GM12878 (cell line): ENCODE results near the gene CFAP44. TPM values are rescaled to one million over a fixed set of nuclear protein-coding genes. Genes with fewer than 3 reads are reported as not detected.

Source experiments
- ATAC-seq: fragments of 200-7000 bp; cut with Tn5 transposase; 3 replicates; pipeline ENCODE4 v1.9.1; 2020; ENCODE audit warnings: mild to moderate bottlenecking, moderate library complexity
- BruUV-seq: library from RNA; stranded (reverse); fragments of 400-500 nt; replicated peaks from 2 replicates; lab custom pipeline; 2021; lab: Mats Ljungman, UMichigan
- CTCF ChIA-PET: fragments of 300-600 bp; sonication (Branson Sonifier 250); formaldehyde crosslinking; extraction: SDS; loops from one replicate; lab custom pipeline; 2021; ENCODE audit warnings: inconsistent platforms; lab: Yijun Ruan, JAX
- POLR2A ChIA-PET: fragments of 350-600 bp; formaldehyde crosslinking; extraction: SDS; loops from one replicate; lab custom pipeline; 2021; ENCODE audit warnings: inconsistent platforms; lab: Charles Lee
- RAD21 ChIA-PET: fragments of 300-600 bp; sonication (Branson Sonifier 250); formaldehyde crosslinking; loops from one replicate; lab custom pipeline; 2023; ENCODE audit warnings: antibody characterized with exemption; ENCODE audit not compliant: unreplicated experiment; lab: Charles Lee
- SMC1A ChIA-PET: fragments of 300-600 bp; sonication (Branson Sonifier 250); formaldehyde crosslinking; loops from one replicate; lab custom pipeline; 2023; ENCODE audit not compliant: unreplicated experiment, uncharacterized antibody; lab: Charles Lee
- DNase-seq: peaks from one replicate; pipeline ENCODE4 v3.0.0-alpha.2; 2011; ENCODE audit warnings: low read depth, low spot score
- FAIRE-seq: peaks from 3 replicates; lab custom pipeline; 2011; peaks lifted over from hg19 to GRCh38; lab: Jason Lieb, UNC
- H2AFZ ChIP-seq: 2 replicates; pipeline ENCODE4 v1.6.0; 2011; ENCODE audit warnings: low read depth, low read length, control low read depth; ENCODE audit not compliant: control insufficient read depth
- H3K27ac ChIP-seq: 2 replicates; pipeline ENCODE4 v1.5.1; 2011; ENCODE audit warnings: control low read depth; ENCODE audit not compliant: control insufficient read depth, insufficient read depth
- H3K27me3 ChIP-seq, 2 experiments: replicated peaks in 1 of 2; 2 replicates each; pipeline versions ENCODE4 v1.6.0 to v1.6.1; 2011; ENCODE audit warnings: low read length in 1 of 2; ENCODE audit not compliant: control insufficient read depth in 2 of 2, insufficient read depth in 2 of 2
- H3K36me3 ChIP-seq, 2 experiments: 2 replicates each; pipeline ENCODE4 v1.5.1; 2011; ENCODE audit warnings: low read length in 1 of 2; ENCODE audit not compliant: control insufficient read depth in 2 of 2, insufficient read depth in 2 of 2
- H3K4me1 ChIP-seq: 2 replicates; pipeline ENCODE4 v1.6.1; 2011; ENCODE audit warnings: mild to moderate bottlenecking, low read length, moderate library complexity, mixed read lengths; ENCODE audit not compliant: control insufficient read depth, insufficient read depth
- H3K4me2 ChIP-seq: 2 replicates; pipeline ENCODE4 v1.6.0; 2011; ENCODE audit warnings: control low read depth; ENCODE audit not compliant: control insufficient read depth, insufficient read depth
- H3K4me3 ChIP-seq: fragments of 200-600 bp; sonication (generic); 2 replicates; pipeline ENCODE4 v1.5.1; 2016
- H3K79me2 ChIP-seq: 2 replicates; pipeline ENCODE4 v1.6.0; 2011; ENCODE audit warnings: low read length; ENCODE audit not compliant: control insufficient read depth, insufficient read depth
- H3K9ac ChIP-seq: 2 replicates; pipeline ENCODE4 v1.8.0; 2011; ENCODE audit warnings: low read length, control low read depth, mixed read lengths; ENCODE audit not compliant: control insufficient read depth, insufficient read depth
- H3K9me3 ChIP-seq: replicated peaks from 3 replicates; pipeline ENCODE4 v1.5.1; 2011; ENCODE audit warnings: mild to moderate bottlenecking, low read length; ENCODE audit not compliant: control insufficient read depth, insufficient read depth
- H4K20me1 ChIP-seq: 2 replicates; pipeline ENCODE4 v1.6.0; 2011; ENCODE audit not compliant: control insufficient read depth, insufficient read depth
- HDAC6 ChIP-seq: fragments of 200-600 bp; sonication (generic); IDR thresholded peaks from one replicate; pipeline ENCODE4 v1.8.0; 2017; ENCODE audit warnings: antibody characterized with exemption; ENCODE audit not compliant: unreplicated experiment
- IRF4 ChIP-seq: IDR thresholded peaks from 2 replicates; pipeline ENCODE4 v1.6.1; 2011; ENCODE audit warnings: low read depth, low read length
- KDM1A ChIP-seq: fragments of 200-600 bp; sonication (generic); IDR thresholded peaks from 2 replicates; pipeline ENCODE4 v1.6.1; 2016; ENCODE audit warnings: borderline replicate concordance
- NR2F1 ChIP-seq: fragments of 450-650 bp; conservative IDR thresholded peaks from 2 replicates; pipeline ENCODE4 v1.6.1; 2017; ENCODE audit warnings: mild to moderate bottlenecking
- SMC3 ChIP-seq: IDR thresholded peaks from 2 replicates; pipeline ENCODE4 v1.6.1; 2011; ENCODE audit warnings: low read length, improper control_type of control experiment, borderline replicate concordance
- TCF12 ChIP-seq: IDR thresholded peaks from 2 replicates; pipeline ENCODE4 v1.6.1; 2011; ENCODE audit warnings: low read depth, mild to moderate bottlenecking, low read length
- TCF3 ChIP-seq: IDR thresholded peaks from 2 replicates; pipeline ENCODE4 v1.6.1; 2012; ENCODE audit warnings: low read depth, mild to moderate bottlenecking, low read length, borderline replicate concordance; ENCODE audit not compliant: insufficient read depth
- YBX1 ChIP-seq: fragments of 450-650 bp; IDR thresholded peaks from 2 replicates; pipeline ENCODE4 v1.6.1; 2016; ENCODE audit warnings: antibody characterized with exemption
- in situ Hi-C: fragments of 300-500 bp; cut with MboI; formaldehyde crosslinking; loops from 9 replicates; pipeline ENCODE4 v1.14.3; 2018; ENCODE audit warnings: mixed read lengths
- intact Hi-C: fragments of 100-400 bp; cut with micrococcal nuclease; formaldehyde crosslinking; loops from one replicate; pipeline ENCODE4 v1.14.2; 2022; ENCODE audit not compliant: unreplicated experiment
- polyA plus RNA-seq, 11 experiments: library from polyadenylated mRNA; depleted of rRNA in 4 of 11; unstranded in 6 of 11; stranded (reverse) in 5 of 11; fragments of >200 nt; fragmentation: Nextera tagmentation in 4 of 11; fragmentation: Illumina TruSeq in 1 of 11; extraction: Ambion mirVana in 4 of 11; extraction: Trizol in 1 of 11; gene quantifications; 1 replicate in 1 of 11; 2 replicates in 10 of 11; pipeline versions ENCODE4 v1.2.1 to v1.2.3, GENCODE V29; 2011 to 2016; ENCODE audit warnings: inconsistent platforms in 2 of 11, missing spikeins in 2 of 11, low read depth in 1 of 11
- total RNA-seq, 4 experiments: library from RNA; depleted of rRNA in 3 of 4; stranded (reverse); fragments of >200 nt in 3 of 4; fragmentation: Illumina TruSeq in 1 of 4; extraction: Trizol in 1 of 4; gene quantifications; 2 replicates each; pipeline versions ENCODE4 v1.2.1 to v1.2.3, GENCODE V29; 2013 to 2021
- TF ChIP-seq, protein P1 (sequence below): IDR thresholded peaks from 2 replicates; pipeline ENCODE4 v1.6.1; 2012; ENCODE audit warnings: low read length, inconsistent platforms
- TF ChIP-seq, protein P2 (sequence below): fragments of 150-350 bp; IDR thresholded peaks from 2 replicates; pipeline ENCODE4 v1.6.1; 2014; ENCODE audit warnings: mild to moderate bottlenecking, low read depth, low read length
- TF ChIP-seq, protein P3 (sequence below): IDR thresholded peaks from 2 replicates; pipeline ENCODE4 v1.6.1; 2012; ENCODE audit warnings: low read depth, low read length, improper control_type of control experiment
- TF ChIP-seq, protein P4 (sequence below): IDR thresholded peaks from 2 replicates; pipeline ENCODE4 v1.6.1; 2011; ENCODE audit warnings: borderline replicate concordance, low read depth, mild to moderate bottlenecking, moderate library complexity, mixed read lengths, low read length; ENCODE audit not compliant: insufficient read depth; ENCODE audit errors: extremely low read length

The CFAP44 gene
- total and polyA plus RNA-seq, 10 of the 15 experiments (the other 5 are each of a cell fraction or from before 2014, with no cell fraction given): 0.76 to 5.9 (median 3.7) TPM

DNA sequence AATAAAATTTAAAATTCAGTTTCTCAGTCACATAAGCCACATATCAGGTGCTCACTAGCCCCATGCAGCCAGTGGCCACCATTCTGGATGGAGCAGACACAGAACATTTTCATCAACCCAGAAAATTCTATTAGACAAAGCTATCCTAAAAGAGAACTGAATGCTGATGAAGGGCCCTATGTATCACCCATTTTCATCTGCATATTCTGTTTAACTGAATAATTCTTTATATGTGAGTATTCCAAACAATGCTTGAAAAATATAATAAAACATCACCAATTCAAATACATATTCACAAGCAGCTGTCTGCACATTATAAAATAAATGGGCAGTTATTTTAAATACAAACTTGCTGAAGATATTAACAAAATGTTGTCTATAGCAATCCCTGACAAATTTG is 14.2 kb upstream of the CFAP44 start:
- Histone ChIP-seq H4K20me1 (no peaks in the 10 kb centered on the region), H3K79me2 (no peaks in the 10 kb centered on the region), H3K4me1 (no peaks in the 10 kb centered on the region), H3K9me3 (no peaks in the 10 kb centered on the region), H3K4me2 (no peak overlapping the region), H2AFZ (no peak overlapping the region), H3K36me3 (peaks cover 1 to 9% of the 10 kb centered on the region in 2 experiments; a peak in 3 of 4 replicates), H3K4me3 (no peak overlapping the region), H3K27ac (no peak overlapping the region), H3K9ac (no peak overlapping the region), H3K27me3 (no peaks in the 10 kb centered on the region)
- DNase-seq: no peak
- ChIA-PET CTCF (no interaction called here), SMC1A (interaction anchor here (1.0 to 1.3 kb wide), 3 partner anchors 8 to 13 kb away, joined by 3 to 4 read pairs (median 3); no protein-coding TSS in a partner anchor), POLR2A (interaction anchor here (1.7 kb wide), 1 partner anchor 13 kb away, joined by 5 read pairs; no protein-coding TSS in a partner anchor), RAD21 (no interaction called here)
- in situ Hi-C loops: no loop called here
- TF ChIP-seq TCF3: no peak
- TF ChIP-seq, protein P1, sequence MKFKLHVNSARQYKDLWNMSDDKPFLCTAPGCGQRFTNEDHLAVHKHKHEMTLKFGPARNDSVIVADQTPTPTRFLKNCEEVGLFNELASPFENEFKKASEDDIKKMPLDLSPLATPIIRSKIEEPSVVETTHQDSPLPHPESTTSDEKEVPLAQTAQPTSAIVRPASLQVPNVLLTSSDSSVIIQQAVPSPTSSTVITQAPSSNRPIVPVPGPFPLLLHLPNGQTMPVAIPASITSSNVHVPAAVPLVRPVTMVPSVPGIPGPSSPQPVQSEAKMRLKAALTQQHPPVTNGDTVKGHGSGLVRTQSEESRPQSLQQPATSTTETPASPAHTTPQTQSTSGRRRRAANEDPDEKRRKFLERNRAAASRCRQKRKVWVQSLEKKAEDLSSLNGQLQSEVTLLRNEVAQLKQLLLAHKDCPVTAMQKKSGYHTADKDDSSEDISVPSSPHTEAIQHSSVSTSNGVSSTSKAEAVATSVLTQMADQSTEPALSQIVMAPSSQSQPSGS: no peak
- TF ChIP-seq KDM1A: no peak
- no peak for TF ChIP-seq TCF12
- no peak for TF ChIP-seq NR2F1
- TF ChIP-seq IRF4: no peak
- TF ChIP-seq YBX1: no peak
- no peak for TF ChIP-seq HDAC6
- TF ChIP-seq, protein P2, sequence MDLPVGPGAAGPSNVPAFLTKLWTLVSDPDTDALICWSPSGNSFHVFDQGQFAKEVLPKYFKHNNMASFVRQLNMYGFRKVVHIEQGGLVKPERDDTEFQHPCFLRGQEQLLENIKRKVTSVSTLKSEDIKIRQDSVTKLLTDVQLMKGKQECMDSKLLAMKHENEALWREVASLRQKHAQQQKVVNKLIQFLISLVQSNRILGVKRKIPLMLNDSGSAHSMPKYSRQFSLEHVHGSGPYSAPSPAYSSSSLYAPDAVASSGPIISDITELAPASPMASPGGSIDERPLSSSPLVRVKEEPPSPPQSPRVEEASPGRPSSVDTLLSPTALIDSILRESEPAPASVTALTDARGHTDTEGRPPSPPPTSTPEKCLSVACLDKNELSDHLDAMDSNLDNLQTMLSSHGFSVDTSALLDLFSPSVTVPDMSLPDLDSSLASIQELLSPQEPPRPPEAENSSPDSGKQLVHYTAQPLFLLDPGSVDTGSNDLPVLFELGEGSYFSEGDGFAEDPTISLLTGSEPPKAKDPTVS: no peak
- TF ChIP-seq, protein P3, sequence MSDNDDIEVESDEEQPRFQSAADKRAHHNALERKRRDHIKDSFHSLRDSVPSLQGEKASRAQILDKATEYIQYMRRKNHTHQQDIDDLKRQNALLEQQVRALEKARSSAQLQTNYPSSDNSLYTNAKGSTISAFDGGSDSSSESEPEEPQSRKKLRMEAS: no peak
- TF ChIP-seq SMC3: no peak
- TF ChIP-seq, protein P4, sequence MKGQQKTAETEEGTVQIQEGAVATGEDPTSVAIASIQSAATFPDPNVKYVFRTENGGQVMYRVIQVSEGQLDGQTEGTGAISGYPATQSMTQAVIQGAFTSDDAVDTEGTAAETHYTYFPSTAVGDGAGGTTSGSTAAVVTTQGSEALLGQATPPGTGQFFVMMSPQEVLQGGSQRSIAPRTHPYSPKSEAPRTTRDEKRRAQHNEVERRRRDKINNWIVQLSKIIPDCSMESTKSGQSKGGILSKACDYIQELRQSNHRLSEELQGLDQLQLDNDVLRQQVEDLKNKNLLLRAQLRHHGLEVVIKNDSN: no peak
- FAIRE-seq: no peak
- no TSS peak for BruUV-seq
- no peak for ATAC-seq
- intact Hi-C loops: no loop called here
